Measurements from ENCODE around the gene CDKN2AIPNL.

DNA sequence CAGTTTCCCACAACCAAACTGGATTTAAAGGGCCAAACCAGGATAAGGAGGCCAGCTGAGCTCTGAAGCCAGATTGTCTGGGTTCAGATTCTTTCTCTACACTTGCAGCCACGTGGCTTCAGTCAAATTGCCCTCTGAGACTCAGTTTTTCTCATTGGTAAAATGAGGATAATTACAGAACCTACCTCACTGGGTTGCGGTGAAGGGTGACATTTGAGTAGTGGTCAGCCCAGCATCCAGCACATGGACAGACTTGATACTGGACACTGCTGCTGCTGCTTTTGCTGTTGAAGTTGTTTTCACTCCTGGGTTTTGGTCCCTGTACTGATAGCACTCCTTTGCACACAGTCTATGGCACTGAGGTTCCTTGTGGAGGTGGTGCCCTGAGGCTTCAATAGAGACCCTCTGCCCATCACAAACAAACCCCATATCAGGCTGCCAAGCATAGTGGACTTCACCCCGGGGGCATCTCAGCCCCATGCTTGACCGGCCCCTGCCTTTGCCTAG, 25.7 kb upstream of the CDKN2AIPNL start:
- no peak for TF ChIP-seq POLR2AphosphoS5 (IDR thresholded peaks at IDR 0.05; ENCODE audit: low read depth, low read length)
- no peak for TF ChIP-seq JUN (IDR thresholded peaks at IDR 0.05; ENCODE audit: low read depth, low read length)
- TF ChIP-seq CEBPB (IDR thresholded peaks at IDR 0.05; ENCODE audit: low read depth, low read length) = no peak
- TF ChIP-seq POLR2A (IDR thresholded peaks at IDR 0.05; ENCODE audit: control extremely low read depth in 1 of 2, low read depth in 2 of 2, low read length in 2 of 2) = no peak
- TF ChIP-seq ZNF274 (IDR thresholded peaks at IDR 0.05; ENCODE audit: borderline replicate concordance, extremely low read depth, low read length) = no peak
- TF ChIP-seq MAFK (IDR thresholded peaks at IDR 0.05; ENCODE audit: low read depth, low read length) = no peak
